HG03103 (cell line): ENCODE data around the gene MGP.

ENCODE experiments used
- ATAC-seq: cut with Tn5 transposase; IDR thresholded peaks from one replicate; pipeline ENCODE4 v1.9.1; 2021; ENCODE audit warnings: low read depth; ENCODE audit not compliant: unreplicated experiment

Gene MGP

GRCh38 chr12:14903386-14904098 lies 17.9 kb upstream of the MGP start:
- ATAC-seq = no peak

DNA sequence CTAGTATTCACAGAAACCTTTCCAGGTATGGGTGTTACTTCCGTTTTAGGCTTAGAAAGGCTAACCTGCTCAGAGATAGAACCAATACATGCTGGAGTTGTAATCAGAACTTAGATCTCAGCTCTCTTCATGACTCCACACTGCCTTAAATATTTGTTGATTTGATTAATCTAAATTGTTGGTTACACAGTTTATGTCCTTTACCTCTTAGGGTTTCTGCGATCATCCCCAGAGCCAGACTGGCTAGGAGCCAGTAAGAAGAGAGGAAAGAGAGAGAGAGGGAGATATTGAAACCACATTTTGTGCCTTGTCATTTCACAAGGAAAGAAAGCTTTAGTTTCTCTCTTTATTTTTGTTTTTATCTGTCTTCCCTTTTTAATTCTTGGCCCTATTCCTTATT lies 16.8 kb upstream of the MGP start:
- no peak for ATAC-seq

DNA sequence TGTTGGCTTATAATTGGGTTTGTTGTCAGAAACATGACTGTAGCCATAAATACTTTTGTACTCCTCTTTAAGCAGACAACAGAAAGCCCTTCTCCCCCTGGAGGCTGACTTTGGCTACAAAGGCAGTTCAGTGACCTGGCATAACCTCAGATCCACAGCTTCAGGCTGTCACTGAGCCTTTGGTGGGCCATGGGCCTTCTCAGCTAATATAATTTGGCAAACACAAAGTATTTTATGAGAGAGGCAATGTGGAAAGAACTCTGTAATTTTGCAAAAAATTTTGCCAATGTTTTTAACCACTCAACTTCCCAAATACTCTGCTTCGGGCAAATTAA lies 15.5 kb upstream of the MGP start:
- no peak for ATAC-seq

GRCh38 chr12:14900521-14901227 lies 15.0 kb upstream of the MGP start:
- ATAC-seq = no peak

DNA sequence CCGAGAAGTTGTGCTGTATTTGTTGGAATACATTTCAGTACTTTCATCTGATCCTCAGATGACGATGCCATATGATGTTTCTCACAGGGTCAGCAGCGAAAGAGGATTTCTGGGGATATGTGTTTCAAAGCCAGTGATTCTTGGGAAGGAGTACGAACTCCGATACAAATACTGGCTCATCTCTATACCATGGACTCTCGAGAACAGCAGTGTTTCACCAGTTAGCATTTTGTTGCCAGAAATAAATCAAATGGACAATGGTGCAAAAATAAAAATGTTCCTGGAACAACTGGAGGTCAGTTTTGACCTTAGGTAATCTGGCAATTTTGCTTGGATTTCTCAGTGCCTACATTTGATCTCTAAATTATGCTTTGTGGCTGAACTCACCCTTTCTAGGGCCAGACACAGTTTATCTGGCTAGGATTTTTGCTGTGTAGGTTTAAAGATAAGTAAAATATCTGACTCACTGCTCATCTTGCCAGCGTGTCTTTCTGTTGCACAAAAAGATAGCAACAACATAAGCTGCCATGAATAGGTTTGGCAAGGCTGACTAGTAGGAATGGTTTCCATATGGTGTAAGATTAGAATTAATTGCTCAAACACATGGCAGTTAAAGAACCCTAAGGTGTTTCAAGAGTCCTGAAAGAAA lies 11.0 kb upstream of the MGP start:
- no peak for ATAC-seq

DNA sequence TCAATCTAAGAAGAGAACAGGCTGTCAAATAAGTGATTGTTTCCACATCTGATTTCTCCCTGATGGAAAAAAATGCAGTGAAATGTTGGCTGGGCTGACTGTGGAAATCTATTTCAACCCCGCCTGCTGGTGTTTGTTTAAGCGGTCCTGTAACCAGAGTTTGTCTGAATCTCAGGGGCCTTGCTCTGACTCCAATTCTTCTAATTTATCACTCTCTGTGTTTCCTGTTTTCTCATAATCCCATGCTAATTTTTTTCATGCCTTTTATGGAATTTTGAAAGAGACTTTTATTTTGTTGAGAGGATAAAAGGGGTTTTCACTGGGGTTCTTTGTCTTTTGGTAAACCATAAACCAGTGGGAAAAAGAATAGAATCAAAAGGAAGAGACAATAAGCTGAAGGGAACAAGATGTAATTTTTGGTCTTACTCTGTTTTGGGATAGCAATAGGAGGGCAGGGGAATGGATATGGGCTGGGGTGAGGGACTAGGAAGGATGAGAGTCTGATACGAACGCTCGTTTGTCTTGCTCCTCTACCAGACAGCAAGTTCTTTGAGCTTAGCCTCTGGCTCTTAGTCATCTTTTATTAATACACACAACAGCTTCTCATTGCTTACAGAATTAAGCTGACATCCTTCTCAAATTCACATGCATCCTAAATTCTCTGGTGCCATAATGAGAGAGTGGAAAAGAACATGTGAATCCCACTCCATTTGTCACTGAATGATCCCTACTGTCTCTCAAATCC lies 8.0 kb upstream of the MGP start:
- ATAC-seq = no peak

- ATAC-seq = no peak
Measured at GRCh38 chr12:14892726-14893505, 7.3 kb upstream of the MGP start.

- no peak for ATAC-seq
Measured at GRCh38 chr12:14890701-14891100, 5.0 kb upstream of the MGP start.

GRCh38 chr12:14886271-14886670 lies 617 bp upstream of the MGP start:
- no peak for ATAC-seq

DNA sequence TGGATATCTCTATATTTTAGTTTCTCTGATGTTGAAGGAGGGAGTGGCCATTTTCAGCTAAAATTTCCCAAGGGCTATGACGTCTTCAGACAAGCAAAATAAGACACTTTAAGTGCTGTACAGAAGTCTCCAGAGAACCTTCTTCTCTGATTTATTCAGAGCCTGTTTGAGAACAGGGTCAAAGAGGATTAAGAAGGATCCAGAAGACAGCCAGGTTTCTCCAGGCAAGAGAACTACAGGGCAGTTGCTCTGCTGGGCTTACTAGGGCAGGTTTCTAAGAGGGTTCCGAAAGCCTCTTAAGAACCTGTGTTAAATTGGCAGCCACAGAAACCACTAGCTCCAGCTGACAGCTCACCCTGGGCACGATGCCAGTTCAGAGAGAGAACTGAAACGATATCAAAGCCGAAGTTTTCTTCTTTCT lies 1.2 kb downstream of the MGP start:
- ATAC-seq = peak; percentile 93

DNA sequence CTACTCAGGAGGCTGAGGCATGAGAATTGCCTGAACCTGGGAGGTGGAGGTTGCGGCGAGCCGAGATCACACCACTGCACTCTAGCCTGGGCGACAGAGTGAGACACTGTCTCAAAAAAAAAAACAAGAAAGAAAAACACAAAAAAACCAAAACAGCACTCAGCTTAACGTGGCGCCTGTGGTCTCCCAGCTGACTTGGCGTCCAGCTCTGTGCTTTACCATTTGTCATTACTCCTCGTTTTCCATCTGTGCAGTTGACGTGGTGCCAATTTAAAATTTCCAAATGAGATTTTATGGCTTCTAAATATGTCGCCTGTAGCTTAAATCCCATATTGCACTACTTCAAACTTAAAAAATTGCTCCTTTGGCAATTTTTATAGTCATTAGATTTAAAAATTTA lies 2.0 kb downstream of the MGP start:
- ATAC-seq = no peak

GRCh38 chr12:14880890-14881453 lies 4.7 kb downstream of the MGP start:
- no peak for ATAC-seq

DNA sequence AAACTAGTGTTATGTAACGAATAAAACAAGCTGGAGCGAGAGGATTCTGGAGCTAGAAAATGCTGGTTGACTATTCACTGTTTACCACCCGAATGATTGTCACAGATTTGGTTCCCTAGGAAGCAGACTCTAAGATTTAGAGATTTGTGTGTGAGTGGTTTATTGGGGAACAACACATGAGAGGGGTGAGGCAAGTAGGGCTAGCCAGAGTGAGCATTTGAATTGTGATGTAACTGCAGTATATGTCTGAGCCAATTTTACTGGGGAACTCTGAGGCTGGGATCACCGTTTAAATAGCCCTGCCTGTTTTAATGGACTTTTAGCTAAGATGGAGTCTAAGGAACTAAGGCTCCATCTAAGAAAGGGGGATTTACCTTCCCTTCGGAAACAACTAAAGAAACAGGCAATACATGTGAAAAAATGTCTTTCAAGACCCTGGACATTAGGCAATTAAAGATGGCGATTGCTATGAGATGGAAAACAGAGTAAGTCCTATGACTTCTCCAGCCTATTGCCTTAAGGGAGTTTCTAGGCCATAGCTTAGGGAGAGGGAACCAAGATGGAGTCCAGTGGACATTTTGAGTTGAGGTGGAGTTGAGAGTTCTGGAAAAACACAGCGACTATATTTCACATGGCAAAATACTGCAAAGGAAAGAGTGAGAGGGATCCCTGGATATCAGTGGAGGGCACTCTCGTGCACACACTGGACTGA lies 6.3 kb downstream of the MGP start:
- ATAC-seq = no peak

DNA sequence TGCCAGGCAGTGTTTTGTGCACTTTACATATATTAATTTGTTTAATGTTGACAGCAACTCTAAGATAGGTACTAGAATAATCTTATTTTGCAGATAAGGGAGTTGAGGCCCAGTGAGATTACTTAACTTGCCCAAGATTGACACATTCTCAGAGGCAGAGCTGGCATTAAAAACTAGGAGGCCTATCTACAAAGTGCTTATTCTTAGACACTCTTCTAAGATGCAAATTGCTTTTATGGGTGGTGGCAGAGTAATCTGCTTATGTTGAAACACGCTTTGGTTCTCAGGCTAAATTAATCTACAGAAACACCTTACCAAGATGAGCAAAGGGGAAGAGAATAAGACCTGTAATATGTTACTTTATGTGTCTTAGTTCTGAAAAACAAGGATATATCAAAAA lies 7.2 kb downstream of the MGP start:
- no peak for ATAC-seq

- no peak for ATAC-seq
Measured at GRCh38 chr12:14876833-14877232, 8.8 kb downstream of the MGP start.

DNA sequence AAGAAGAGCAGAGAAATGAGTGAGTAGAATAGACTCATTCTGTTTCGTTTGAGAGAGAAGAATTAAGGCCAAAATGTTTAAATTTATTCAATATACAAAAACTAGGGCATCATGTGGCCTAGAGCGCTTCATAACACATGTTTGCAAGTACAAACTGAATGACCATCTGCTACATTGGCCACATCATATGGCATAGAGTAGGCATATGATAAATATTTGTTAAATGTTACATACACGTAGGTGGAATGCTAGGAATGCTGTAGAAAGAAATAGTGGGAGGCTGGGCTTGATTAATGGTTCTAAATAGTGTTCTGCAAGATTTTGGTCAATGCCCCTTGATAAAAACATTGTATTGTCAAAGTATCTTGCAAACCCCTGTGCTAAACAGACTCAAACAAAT lies 10.8 kb downstream of the MGP start:
- ATAC-seq = no peak

- ATAC-seq = no peak
Measured at GRCh38 chr12:14873440-14874185, 12.0 kb downstream of the MGP start.

GRCh38 chr12:14871886-14872285 lies 13.8 kb downstream of the MGP start:
- no peak for ATAC-seq

DNA sequence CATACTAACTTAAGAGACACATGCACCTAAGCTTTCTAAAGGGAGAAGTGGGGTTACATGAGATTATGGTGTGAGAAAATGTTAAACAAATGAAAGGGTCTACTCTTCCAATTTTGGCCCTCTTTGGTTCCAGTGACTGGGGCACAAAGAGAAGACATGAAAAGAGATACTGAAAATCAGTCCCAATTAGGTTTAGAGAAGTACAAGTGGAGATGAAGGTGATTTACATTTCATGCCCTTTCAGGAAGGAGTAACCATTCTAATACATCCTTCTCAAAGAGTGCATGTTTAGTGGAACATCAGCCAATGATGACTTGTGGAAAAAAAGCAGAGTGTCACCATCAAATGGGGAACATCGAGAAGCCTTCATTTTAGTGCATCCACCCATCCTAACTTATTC lies 14.4 kb downstream of the MGP start:
- ATAC-seq = no peak
